ENCODE results near the gene SDF4.

Gene SDF4

GRCh38 chr1:1207571-1207892, 24.3 kb downstream of the SDF4 start:
- peaks cover 4% of the 10 kb centered on the region for H3K27me3 ChIP-seq (ENCODE audit: insufficient read depth, low read length, poor library complexity)

GRCh38 chr1:1206966-1207531, 24.8 kb downstream of the SDF4 start:
- Histone ChIP-seq H3K4me2 (ENCODE audit: insufficient read depth, low read length) (no peak overlapping the region), H3K9ac (ENCODE audit: low read depth, low read length) (no peak overlapping the region)
- TF ChIP-seq EZH2 (IDR thresholded peaks at IDR 0.05; ENCODE audit: borderline replicate concordance, low read depth, low read length, severe bottlenecking), result no peak

More at GRCh38 chr1:1207571-1207892, 24.3 kb downstream of the SDF4 start:
- ATAC-seq (ENCODE audit: insufficient read depth, low read depth) (no peak), DNase-seq (no peak)
- peaks cover 10% of the 10 kb centered on the region for H3K4me1 ChIP-seq (ENCODE audit: insufficient read depth, low read length)
- no peaks in the 10 kb centered on the region for H3K36me3 ChIP-seq (ENCODE audit: insufficient read depth, low read length)
- H3K4me2 ChIP-seq (ENCODE audit: insufficient read depth, low read length), result no peak overlapping the region
- TF ChIP-seq EZH2 (IDR thresholded peaks at IDR 0.05; ENCODE audit: borderline replicate concordance, low read depth, low read length, severe bottlenecking), result no peak
- no peak for TF ChIP-seq CTCF (IDR thresholded peaks at IDR 0.05; ENCODE audit: borderline replicate concordance, extremely low read depth, low read length, poor library complexity, severe bottlenecking)
- no peak overlapping the region for H3K27ac ChIP-seq (ENCODE audit: low read length)
- H3K9ac ChIP-seq (ENCODE audit: low read depth, low read length), result no peak overlapping the region
- peaks cover 18% of the 10 kb centered on the region for H4K20me1 ChIP-seq (ENCODE audit: insufficient read depth, low read length)
- H2AFZ ChIP-seq (ENCODE audit: low read depth, low read length), result no peak overlapping the region
- H3K4me3 ChIP-seq (ENCODE audit: low read depth in 1 of 2, low read length in 2 of 2), result no peak overlapping the region
- no peaks in the 10 kb centered on the region for H3K9me3 ChIP-seq (ENCODE audit: insufficient read depth, low read length, severe bottlenecking)
- no peaks in the 10 kb centered on the region for H3K79me2 ChIP-seq (ENCODE audit: insufficient read depth, low read length)

GRCh38 chr1:1206376-1206965, 25.3 kb downstream of the SDF4 start, which contains the start of gene TNFRSF18:
TSS of gene TNFRSF18 (minus strand) at chr1:1206592. CDS start at chr1:1206571, 21 bp downstream.
- Histone ChIP-seq H3K79me2 (ENCODE audit: insufficient read depth, low read length) (no peaks in the 10 kb centered on the region), H3K36me3 (ENCODE audit: insufficient read depth, low read length) (no peaks in the 10 kb centered on the region), H3K4me2 (ENCODE audit: insufficient read depth, low read length) (no peak within 1 kb of the TSS), H3K4me1 (ENCODE audit: insufficient read depth, low read length) (peaks cover 10% of the 10 kb centered on the region), H3K27me3 (ENCODE audit: insufficient read depth, low read length, poor library complexity) (peaks cover 4% of the 10 kb centered on the region), H3K9ac (ENCODE audit: low read depth, low read length) (no peak within 1 kb of the TSS), H4K20me1 (ENCODE audit: insufficient read depth, low read length) (peaks cover 18% of the 10 kb centered on the region), H3K4me3 (ENCODE audit: low read depth in 1 of 2, low read length in 2 of 2) (no peak within 1 kb of the TSS), H3K9me3 (ENCODE audit: insufficient read depth, low read length, severe bottlenecking) (no peaks in the 10 kb centered on the region), H3K27ac (ENCODE audit: low read length) (no peak within 1 kb of the TSS), H2AFZ (ENCODE audit: low read depth, low read length) (no peak within 1 kb of the TSS)
- DNase-seq, result no peak
- ATAC-seq (ENCODE audit: insufficient read depth, low read depth), result no peak
- TF ChIP-seq CTCF (IDR thresholded peaks at IDR 0.05; ENCODE audit: borderline replicate concordance, extremely low read depth, low read length, poor library complexity, severe bottlenecking) (no peak), EZH2 (IDR thresholded peaks at IDR 0.05; ENCODE audit: borderline replicate concordance, low read depth, low read length, severe bottlenecking) (no peak)

More at GRCh38 chr1:1206966-1207531, 24.8 kb downstream of the SDF4 start:
- no peaks in the 10 kb centered on the region for H3K36me3 ChIP-seq (ENCODE audit: insufficient read depth, low read length)
- H3K4me3 ChIP-seq (ENCODE audit: low read depth in 1 of 2, low read length in 2 of 2), result no peak overlapping the region
- no peak for DNase-seq
- no peaks in the 10 kb centered on the region for H3K79me2 ChIP-seq (ENCODE audit: insufficient read depth, low read length)
- no peak overlapping the region for H3K27ac ChIP-seq (ENCODE audit: low read length)
- no peaks in the 10 kb centered on the region for H3K9me3 ChIP-seq (ENCODE audit: insufficient read depth, low read length, severe bottlenecking)
- H2AFZ ChIP-seq (ENCODE audit: low read depth, low read length), result no peak overlapping the region
- H4K20me1 ChIP-seq (ENCODE audit: insufficient read depth, low read length), result peaks cover 18% of the 10 kb centered on the region
- no peak for ATAC-seq (ENCODE audit: insufficient read depth, low read depth)
- peaks cover 10% of the 10 kb centered on the region for H3K4me1 ChIP-seq (ENCODE audit: insufficient read depth, low read length)
- H3K27me3 ChIP-seq (ENCODE audit: insufficient read depth, low read length, poor library complexity), result peaks cover 4% of the 10 kb centered on the region

- Histone ChIP-seq H4K20me1 (ENCODE audit: insufficient read depth, low read length) (peaks cover 18% of the 10 kb centered on the region), H3K4me1 (ENCODE audit: insufficient read depth, low read length) (peaks cover 10% of the 10 kb centered on the region), H3K4me2 (ENCODE audit: insufficient read depth, low read length) (no peak overlapping the region), H3K27me3 (ENCODE audit: insufficient read depth, low read length, poor library complexity) (peaks cover 4% of the 10 kb centered on the region), H3K4me3 (ENCODE audit: low read depth in 1 of 2, low read length in 2 of 2) (no peak overlapping the region), H3K36me3 (ENCODE audit: insufficient read depth, low read length) (no peaks in the 10 kb centered on the region), H3K9me3 (ENCODE audit: insufficient read depth, low read length, severe bottlenecking) (no peaks in the 10 kb centered on the region), H2AFZ (ENCODE audit: low read depth, low read length) (no peak overlapping the region), H3K79me2 (ENCODE audit: insufficient read depth, low read length) (no peaks in the 10 kb centered on the region), H3K27ac (ENCODE audit: low read length) (no peak overlapping the region), H3K9ac (ENCODE audit: low read depth, low read length) (no peak overlapping the region)
- DNase-seq, result no peak
- ATAC-seq (ENCODE audit: insufficient read depth, low read depth), result no peak
- no peak for TF ChIP-seq CTCF (IDR thresholded peaks at IDR 0.05; ENCODE audit: borderline replicate concordance, extremely low read depth, low read length, poor library complexity, severe bottlenecking)
- no peak for TF ChIP-seq EZH2 (IDR thresholded peaks at IDR 0.05; ENCODE audit: borderline replicate concordance, low read depth, low read length, severe bottlenecking)
Observed at GRCh38 chr1:1205769-1206375, 25.9 kb downstream of the SDF4 start.

Data from DND-41 (cell line).